NCI-H1930 (cell line): ENCODE measurements around the gene ABCF1.
A peak's percentile ranks its signal among the peaks of the same experiment; 100 is the strongest.

Experiments
- DNase-seq, 2 experiments: peaks; one replicate each; lab custom pipeline; 2025; lab: John Stamatoyannopoulos, UW

The ABCF1 gene

GRCh38 chr6:30557683-30557981 is 13.6 kb upstream of the ABCF1 start:
- no peak for DNase-seq

DNA sequence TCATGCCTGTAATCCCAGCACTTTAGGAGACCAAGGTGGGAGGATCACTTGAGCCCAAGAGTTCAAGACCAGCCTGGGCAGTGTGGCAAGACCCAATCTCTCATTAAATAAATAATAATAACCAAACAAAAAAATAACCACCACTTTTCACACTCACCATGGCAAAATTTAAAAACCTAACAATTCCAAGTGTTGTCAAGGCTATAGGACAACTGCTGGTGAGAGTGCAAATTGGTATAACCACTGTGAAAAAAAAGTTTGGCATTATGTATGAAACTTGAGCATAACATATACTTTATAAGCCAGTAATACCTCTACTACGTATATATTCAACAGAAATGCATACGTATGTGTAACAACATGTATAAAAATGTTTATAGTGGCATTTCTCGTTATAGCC is 10.3 kb upstream of the ABCF1 start:
- DNase-seq = no peak

- DNase-seq = no peak
Observed at GRCh38 chr6:30562470-30563425, 8.5 kb upstream of the ABCF1 start.

DNA sequence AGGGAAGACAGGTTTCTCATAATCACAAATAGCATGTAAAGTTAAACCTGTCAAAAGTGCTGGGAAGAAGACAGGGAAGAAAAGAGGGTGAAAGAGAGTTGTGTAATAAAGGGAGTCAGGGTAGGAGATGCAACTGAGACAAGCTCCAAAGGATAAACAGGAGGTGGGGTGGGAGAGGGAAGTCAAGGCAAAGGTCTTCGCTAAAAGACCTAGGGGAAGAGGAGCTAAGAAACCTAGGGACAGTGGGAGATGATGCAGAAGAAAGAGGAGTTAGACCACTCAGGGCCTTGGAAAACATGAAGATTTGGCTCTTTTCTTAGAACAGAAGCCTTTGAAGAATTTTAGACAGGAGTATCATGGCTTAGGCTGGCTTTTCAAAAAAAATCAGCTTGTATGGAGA is 7.1 kb upstream of the ABCF1 start:
- DNase-seq = no peak

- DNase-seq = no peak
Observed at GRCh38 chr6:30565772-30566171, 5.5 kb upstream of the ABCF1 start.

- DNase-seq = no peak
Observed at GRCh38 chr6:30568245-30568644, 3.0 kb upstream of the ABCF1 start.

GRCh38 chr6:30570263-30570662 is 979 bp upstream of the ABCF1 start:
- no peak for DNase-seq

DNA sequence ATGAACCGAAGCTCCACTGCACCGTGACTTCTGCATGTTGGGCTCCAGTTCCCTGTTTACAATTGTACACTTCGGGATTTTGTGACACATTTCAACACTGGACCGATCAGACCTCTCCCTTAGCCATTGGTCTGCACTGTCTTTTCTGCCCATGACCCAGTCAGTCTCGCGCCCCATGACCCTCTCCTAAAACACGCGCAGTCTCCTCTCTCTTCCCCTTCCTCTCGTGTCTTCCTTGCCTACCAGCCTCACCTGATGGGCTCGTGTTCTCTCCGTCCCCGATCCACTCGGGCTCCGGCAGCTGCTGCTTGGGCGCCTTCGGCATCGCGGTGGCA is 535 bp upstream of the ABCF1 start:
- DNase-seq = no peak

- DNase-seq = no peak
Observed at GRCh38 chr6:30571762-30572082, 480 bp downstream of the ABCF1 start.

DNA sequence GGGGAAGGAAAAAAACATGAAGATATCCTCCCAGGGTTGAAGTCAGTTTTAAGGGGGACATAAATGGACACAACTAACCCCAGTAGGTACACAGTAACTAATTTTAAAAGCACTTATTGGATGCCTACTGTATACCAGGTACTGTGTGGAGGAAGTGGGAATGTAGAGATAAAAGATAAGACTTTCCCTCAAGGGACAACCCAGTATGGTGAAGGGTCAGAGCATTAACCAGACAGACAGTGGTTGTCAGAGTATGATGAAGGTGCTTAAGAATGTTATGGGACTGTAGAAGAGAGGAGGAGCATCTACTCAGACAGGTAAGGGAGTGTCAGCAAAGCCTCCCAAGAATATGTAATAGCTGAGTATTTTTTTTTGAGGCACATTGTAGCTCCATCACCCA is 906 bp downstream of the ABCF1 start:
- no peak for DNase-seq

DNA sequence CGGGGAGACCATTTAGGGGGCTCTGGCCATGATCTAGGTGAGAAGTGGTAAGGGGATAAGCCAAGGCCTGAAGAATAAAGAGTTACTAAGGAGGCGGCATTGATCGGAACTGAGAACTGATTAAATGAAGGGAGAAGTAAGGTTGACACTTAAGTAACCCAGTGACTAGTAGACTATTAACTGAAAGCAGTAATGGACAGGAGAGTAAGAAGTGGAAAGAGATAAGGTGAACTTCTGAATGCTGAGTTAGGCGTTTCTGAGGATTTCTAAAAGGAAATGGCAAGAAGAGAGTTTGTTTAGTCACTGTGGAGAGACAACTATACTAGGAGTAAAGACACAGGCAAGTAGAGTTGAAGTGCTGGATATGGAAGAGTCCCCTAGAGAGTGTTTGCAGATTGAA is 1.9 kb downstream of the ABCF1 start:
- no peak for DNase-seq

- DNase-seq = no peak
Observed at GRCh38 chr6:30578051-30578450, 6.8 kb downstream of the ABCF1 start.

DNA sequence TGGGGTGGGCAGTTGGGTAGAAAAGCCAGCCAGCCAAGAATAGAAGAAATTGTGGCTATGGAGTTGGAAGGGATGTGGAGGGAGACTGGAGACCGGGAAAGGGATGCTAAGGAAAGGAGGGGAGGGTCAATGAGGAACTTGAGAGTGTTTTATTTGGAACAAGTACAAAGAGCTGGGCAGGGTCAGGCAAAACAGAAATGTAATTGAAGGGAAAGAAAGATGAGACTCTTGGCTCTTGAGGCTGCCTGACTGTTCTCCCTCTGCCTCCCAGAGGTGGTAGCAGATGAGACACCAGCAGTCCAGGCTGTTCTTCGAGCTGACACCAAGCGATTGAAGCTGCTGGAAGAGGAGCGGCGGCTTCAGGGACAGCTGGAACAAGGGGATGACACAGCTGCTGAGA is 12.7 kb downstream of the ABCF1 start:
- no peak for DNase-seq

DNA sequence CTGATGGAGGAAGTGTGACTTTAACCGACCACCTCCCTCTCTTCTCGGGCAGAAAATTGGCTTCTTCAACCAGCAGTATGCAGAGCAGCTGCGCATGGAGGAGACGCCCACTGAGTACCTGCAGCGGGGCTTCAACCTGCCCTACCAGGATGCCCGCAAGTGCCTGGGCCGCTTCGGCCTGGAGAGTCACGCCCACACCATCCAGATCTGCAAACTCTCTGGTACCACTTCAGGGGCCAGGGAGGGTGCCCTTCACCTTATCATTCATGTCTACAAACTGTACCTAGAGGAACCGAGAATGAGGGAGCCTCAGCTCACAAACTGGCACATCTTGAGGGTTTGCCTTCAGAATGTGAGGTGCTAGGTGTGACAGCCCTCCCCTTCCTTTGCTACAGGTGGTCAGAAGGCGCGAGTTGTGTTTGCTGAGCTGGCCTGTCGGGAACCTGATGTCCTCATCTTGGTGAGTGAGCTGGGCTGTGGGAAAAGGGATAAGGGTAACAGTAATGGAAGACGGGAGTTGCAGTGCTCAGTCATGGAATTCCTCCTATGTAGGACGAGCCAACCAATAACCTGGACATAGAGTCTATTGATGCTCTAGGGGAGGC is 18.6 kb downstream of the ABCF1 start:
- no peak for DNase-seq

DNA sequence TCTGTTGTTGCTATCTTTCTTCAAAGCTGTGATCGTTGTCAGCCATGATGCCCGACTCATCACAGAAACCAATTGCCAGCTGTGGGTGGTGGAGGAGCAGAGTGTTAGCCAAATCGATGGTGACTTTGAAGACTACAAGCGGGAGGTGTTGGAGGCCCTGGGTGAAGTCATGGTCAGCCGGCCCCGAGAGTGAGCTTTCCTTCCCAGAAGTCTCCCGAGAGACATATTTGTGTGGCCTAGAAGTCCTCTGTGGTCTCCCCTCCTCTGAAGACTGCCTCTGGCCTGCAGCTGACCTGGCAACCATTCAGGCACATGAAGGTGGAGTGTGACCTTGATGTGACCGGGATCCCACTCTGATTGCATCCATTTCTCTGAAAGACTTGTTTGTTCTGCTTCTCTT is 19.3 kb downstream of the ABCF1 start:
- DNase-seq = no peak

DNA sequence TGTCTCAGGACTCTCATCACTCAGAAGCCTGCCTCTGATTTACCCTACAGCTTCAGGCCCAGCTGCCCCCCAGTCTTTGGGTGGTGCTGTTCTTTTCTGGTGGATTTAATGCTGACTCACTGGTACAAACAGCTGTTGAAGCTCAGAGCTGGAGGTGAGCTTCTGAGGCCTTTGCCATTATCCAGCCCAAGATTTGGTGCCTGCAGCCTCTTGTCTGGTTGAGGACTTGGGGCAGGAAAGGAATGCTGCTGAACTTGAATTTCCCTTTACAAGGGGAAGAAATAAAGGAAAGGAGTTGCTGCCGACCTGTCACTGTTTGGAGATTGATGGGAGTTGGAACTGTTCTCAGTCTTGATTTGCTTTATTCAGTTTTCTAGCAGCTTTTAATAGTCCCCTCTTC is 19.8 kb downstream of the ABCF1 start:
- no peak for DNase-seq

- no peak for DNase-seq
Observed at GRCh38 chr6:30592287-30592686, 21.0 kb downstream of the ABCF1 start.

DNA sequence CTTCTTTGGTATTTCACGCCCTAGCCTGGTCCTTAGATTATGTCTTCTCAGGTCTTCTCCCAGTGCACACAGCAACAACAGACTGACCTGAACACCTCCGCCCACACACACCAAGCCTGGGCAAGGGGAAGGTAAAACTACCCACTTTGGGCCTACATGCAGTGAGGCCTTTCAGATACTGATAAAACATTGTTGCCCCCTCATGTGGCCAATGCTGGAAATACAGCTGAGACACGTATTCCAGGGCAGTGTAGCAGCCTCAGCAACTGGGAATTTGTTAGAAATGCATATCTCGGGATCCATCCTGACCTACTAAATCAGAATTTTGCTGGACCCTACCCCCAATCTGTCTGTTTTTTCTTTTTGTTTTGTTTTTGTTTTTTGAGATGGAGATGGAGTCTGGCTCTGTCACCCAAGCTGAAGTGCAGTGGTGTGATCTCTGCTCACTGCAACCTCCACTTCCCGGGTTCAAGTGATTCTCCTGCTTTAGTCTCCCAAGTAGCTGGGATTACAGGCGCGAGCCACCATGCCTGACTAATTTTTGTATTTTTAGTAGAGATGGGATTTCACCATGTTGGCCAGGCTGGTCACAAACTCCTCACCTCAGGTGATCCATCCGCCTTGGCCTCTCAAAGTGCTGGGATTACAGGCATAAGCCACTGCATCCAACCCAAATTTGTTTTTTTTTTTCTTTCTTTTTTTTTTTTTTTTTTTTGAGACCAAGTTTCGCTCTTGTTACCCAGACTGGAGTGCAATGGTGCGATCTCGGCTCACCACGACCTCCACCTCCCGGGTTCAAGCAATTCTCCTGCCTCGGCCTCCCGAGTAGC is 26.3 kb downstream of the ABCF1 start:
- peak; percentile 20 to 59 for DNase-seq

DNA sequence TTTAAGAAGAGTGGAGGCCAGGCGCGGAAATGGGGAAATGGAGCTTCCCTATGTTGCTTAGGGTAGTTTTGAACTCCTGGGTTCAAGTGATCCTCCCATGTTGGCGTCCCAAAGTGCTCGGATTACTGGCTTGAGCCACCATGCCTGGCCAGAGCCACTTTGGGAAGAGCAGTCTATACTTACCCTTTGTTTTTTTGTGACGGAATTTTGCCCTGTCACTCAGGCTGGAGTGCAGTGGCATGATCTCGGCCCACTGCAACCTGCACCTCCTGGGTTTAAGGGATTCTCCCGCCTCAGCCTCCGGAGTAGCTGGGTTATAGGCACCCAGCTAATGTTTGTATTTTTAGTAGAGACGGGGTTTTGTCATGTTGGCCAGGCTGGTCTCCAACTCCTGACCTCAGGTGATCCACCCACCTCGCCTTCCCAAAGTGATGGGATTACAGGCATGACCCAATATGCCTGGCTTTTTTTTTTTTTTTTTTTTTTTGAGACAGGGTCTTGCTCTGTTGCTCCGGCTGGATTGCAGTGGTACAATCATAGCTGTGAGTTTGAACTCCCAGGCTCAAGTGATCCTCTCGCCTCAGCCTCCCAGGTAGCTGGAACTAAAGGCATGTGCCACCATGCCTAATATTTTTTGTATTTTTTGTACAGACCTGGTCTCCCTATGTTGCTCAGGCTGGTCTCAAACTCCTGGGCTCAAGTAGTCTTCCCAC is 27.8 kb downstream of the ABCF1 start:
- no peak for DNase-seq

DNA sequence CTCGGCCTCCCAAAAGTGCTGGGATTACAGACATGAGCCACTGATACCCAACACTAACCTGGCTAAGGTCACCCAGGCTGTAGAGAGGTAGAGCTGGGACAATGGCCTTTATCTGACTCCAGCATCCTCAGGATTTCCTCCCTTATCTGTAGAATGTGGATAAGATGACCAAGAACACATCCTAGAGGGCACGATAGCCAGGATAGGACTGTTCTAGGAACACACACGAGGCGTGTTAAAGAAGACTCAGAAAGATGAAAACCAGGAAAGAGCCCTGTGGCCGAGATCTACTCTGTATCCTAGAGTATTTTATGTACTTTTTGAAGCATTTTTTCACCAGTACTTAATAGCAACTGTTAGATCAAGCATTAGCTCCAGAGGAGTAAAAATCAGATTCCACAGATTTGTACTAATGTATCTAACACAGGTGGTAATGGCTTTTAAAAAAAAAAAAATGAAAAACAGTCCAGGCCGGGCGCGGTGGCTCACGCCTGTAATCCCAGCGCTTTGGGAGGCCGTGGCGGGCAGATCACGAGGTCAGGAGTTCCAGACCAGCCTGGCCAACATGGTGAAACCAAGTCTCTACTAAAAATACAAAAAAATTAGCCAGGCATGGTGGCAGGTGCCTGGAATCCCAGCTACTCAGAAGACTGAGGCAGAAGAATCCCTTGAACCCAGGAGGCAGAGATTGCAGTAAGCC is 28.5 kb downstream of the ABCF1 start:
- DNase-seq = no peak

DNA sequence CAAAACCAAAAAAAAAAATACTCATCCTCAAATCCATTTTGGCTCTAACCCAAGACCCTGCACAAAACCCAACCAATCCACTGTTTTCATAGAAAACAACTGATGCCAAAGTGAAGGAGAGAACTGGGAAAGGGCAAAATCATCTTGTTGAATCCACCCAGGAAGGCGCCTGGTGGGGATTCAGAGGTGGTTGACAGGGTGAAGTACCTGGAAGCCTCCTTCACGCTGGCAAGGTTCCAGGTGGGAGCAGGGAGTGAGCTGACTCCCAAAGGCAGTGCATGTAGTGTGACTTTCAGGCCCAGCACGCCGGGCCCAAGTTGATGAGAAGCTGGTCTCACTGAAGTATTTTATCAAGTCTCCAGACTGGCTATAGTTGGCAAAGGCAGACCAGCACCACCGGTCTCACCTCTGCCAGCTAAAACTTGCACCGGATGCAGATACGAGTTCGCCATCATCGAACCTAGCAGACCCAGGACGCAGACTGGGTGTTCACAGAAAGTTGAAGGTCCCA is 29.3 kb downstream of the ABCF1 start:
- DNase-seq = no peak

- DNase-seq = no peak
Observed at GRCh38 chr6:30601436-30601814, 30.2 kb downstream of the ABCF1 start.
